HepG2 (cell line): Measurements from ENCODE around the gene JOSD1. TPM values are rescaled to one million over a fixed set of nuclear protein-coding genes. Genes with fewer than 3 reads are reported as not detected.

Experiments
- ARID3A ChIP-seq: IDR thresholded peaks from 2 replicates; pipeline ENCODE4 v1.6.1; 2012; ENCODE audit warnings: low read depth, low read length, improper control_type of control experiment
- ATF7 ChIP-seq, 2 experiments: fragments of 450-650 bp in 1 of 2; sonication (generic) in 1 of 2; formaldehyde crosslinking in 1 of 2; IDR thresholded peaks; 2 replicates each; pipeline versions ENCODE4 v1.4.0 to v1.6.1; 2016 to 2020; ENCODE audit warnings: antibody characterized with exemption in 1 of 2, mild to moderate bottlenecking in 1 of 2, missing genetic modification reagents in 1 of 2
- KDM2A ChIP-seq: sonication (generic); formaldehyde crosslinking; IDR thresholded peaks from 2 replicates; pipeline ENCODE4 v1.4.0; 2020; ENCODE audit warnings: low read depth, missing genetic modification reagents, borderline replicate concordance
- KDM4B ChIP-seq: sonication (generic); formaldehyde crosslinking; IDR thresholded peaks from 2 replicates; pipeline ENCODE4 v1.4.0; 2020; ENCODE audit warnings: missing genetic modification reagents
- KDM5B ChIP-seq: sonication (generic); formaldehyde crosslinking; IDR thresholded peaks from 2 replicates; pipeline ENCODE4 v1.4.0; 2020; ENCODE audit warnings: missing genetic modification reagents, mild to moderate bottlenecking, borderline replicate concordance
- KLF16 ChIP-seq, 2 experiments: sonication (generic) in 1 of 2; formaldehyde crosslinking in 1 of 2; IDR thresholded peaks; 2 replicates each; pipeline versions ENCODE4 v1.6.1 to v1.8.0; 2016 to 2023; ENCODE audit warnings: missing genetic modification reagents in 2 of 2, missing compliant biosample characterization in 1 of 2
- MLX ChIP-seq: IDR thresholded peaks from 2 replicates; pipeline ENCODE4 v1.6.1; 2016
- NFYB ChIP-seq: sonication (generic); formaldehyde crosslinking; IDR thresholded peaks from 2 replicates; pipeline ENCODE4 v1.4.0; 2020; ENCODE audit warnings: missing genetic modification reagents
- NR2F2 ChIP-seq: IDR thresholded peaks from 2 replicates; pipeline ENCODE4 v1.6.1; 2012; ENCODE audit warnings: low read depth, inconsistent platforms, borderline replicate concordance
- PCBP1 ChIP-seq: fragments of 200-400 bp; formaldehyde crosslinking; IDR thresholded peaks from 2 replicates; pipeline ENCODE4 v1.6.1; 2017; ENCODE audit warnings: mild to moderate bottlenecking, low read depth, low read length, borderline replicate concordance
- RAD21 ChIP-seq: fragments of 450-650 bp; formaldehyde crosslinking; IDR thresholded peaks from 2 replicates; pipeline ENCODE4 v1.5.0; 2020; ENCODE audit warnings: mild to moderate bottlenecking
- RELA ChIP-seq: sonication (generic); formaldehyde crosslinking; IDR thresholded peaks from 2 replicates; pipeline ENCODE4 v1.4.0; 2020; ENCODE audit warnings: missing genetic modification reagents
- REXO4 ChIP-seq: sonication (generic); formaldehyde crosslinking; IDR thresholded peaks from 2 replicates; pipeline ENCODE4 v1.8.0; 2022; ENCODE audit warnings: missing genetic modification reagents, mild to moderate bottlenecking, borderline replicate concordance
- SNRNP70 ChIP-seq: fragments of 200-400 bp; formaldehyde crosslinking; IDR thresholded peaks from 2 replicates; pipeline ENCODE4 v1.6.1; 2017; ENCODE audit warnings: mild to moderate bottlenecking, low read depth, low read length, moderate library complexity
- USF2 ChIP-seq, 2 experiments: sonication (generic) in 1 of 2; formaldehyde crosslinking in 1 of 2; IDR thresholded peaks; 2 replicates each; pipeline versions ENCODE4 v1.5.1 to v1.6.1; 2011 to 2020; ENCODE audit warnings: borderline replicate concordance in 1 of 2, low read depth in 1 of 2, low read length in 1 of 2, mild to moderate bottlenecking in 1 of 2, missing genetic modification reagents in 1 of 2, moderate library complexity in 1 of 2
- ZBTB20 ChIP-seq: sonication (generic); formaldehyde crosslinking; IDR thresholded peaks from 2 replicates; pipeline ENCODE4 v1.8.1; 2023; ENCODE audit warnings: missing genetic modification reagents, low read depth, mild to moderate bottlenecking, borderline replicate concordance
- ZC3H13 ChIP-seq: sonication (generic); formaldehyde crosslinking; IDR thresholded peaks from 2 replicates; pipeline ENCODE4 v1.8.1; 2023; ENCODE audit warnings: mild to moderate bottlenecking, missing genetic modification reagents, moderate library complexity
- ZFP82 ChIP-seq: sonication (generic); formaldehyde crosslinking; IDR thresholded peaks from 2 replicates; pipeline ENCODE4 v1.5.1; 2020; ENCODE audit warnings: mild to moderate bottlenecking, missing genetic modification reagents, borderline replicate concordance
- ZNF138 ChIP-seq: sonication (generic); formaldehyde crosslinking; IDR thresholded peaks from 2 replicates; pipeline ENCODE4 v1.5.0; 2020; ENCODE audit warnings: mild to moderate bottlenecking, low read depth, missing genetic modification reagents
- ZNF260 ChIP-seq: sonication (generic); formaldehyde crosslinking; IDR thresholded peaks from 2 replicates; pipeline ENCODE4 v1.4.0; 2020; ENCODE audit warnings: missing genetic modification reagents, low read depth, mild to moderate bottlenecking, borderline replicate concordance
- ZNF446 ChIP-seq: sonication (generic); formaldehyde crosslinking; IDR thresholded peaks from 2 replicates; pipeline ENCODE4 v1.5.0; 2020; ENCODE audit warnings: mild to moderate bottlenecking, missing genetic modification reagents
- ZNF567 ChIP-seq: sonication (generic); formaldehyde crosslinking; IDR thresholded peaks from 2 replicates; pipeline ENCODE4 v1.8.1; 2023; ENCODE audit warnings: mild to moderate bottlenecking, missing genetic modification reagents, borderline replicate concordance
- ZNF766 ChIP-seq: sonication (generic); formaldehyde crosslinking; IDR thresholded peaks from 2 replicates; pipeline ENCODE4 v1.5.0; 2020; ENCODE audit warnings: missing genetic modification reagents, borderline replicate concordance
- ZSCAN29 ChIP-seq: sonication (generic); formaldehyde crosslinking; conservative IDR thresholded peaks from 2 replicates; pipeline ENCODE4 v1.4.0; 2020; ENCODE audit warnings: mild to moderate bottlenecking, missing genetic modification reagents
- ZSCAN31 ChIP-seq: sonication (generic); formaldehyde crosslinking; IDR thresholded peaks from 2 replicates; pipeline ENCODE4 v1.5.0; 2020; ENCODE audit warnings: low read depth, mild to moderate bottlenecking, missing genetic modification reagents
- polyA plus RNA-seq, 8 experiments: library from polyadenylated mRNA; depleted of rRNA in 3 of 8; stranded (reverse) in 7 of 8; unstranded in 1 of 8; fragments of >200 nt; fragmentation: Illumina TruSeq in 4 of 8; extraction: Trizol in 4 of 8; gene quantifications; 2 replicates each; pipeline versions ENCODE4 v1.2.1 to v1.2.3, GENCODE V29; 2011 to 2016; ENCODE audit warnings: low read depth in 4 of 8, missing spikeins in 1 of 8, mixed read lengths in 1 of 8; ENCODE audit not compliant: insufficient read depth in 1 of 8
- total RNA-seq, 5 experiments: library from RNA; depleted of rRNA; stranded (reverse); fragments of >200 nt; fragmentation: Illumina TruSeq; extraction: Trizol; gene quantifications; 2 replicates each; pipeline ENCODE4 v1.2.3, GENCODE V29; 2016; ENCODE audit warnings: low read depth in 1 of 5

The JOSD1 gene
- total and polyA plus RNA-seq, 2 of the 13 experiments (the other 11 are each of a cell fraction or from before 2014, with no cell fraction given) = 31.7 to 38.4 TPM

GRCh38 chr22:38706101-38706900 is 5.6 kb upstream of the JOSD1 start (continued):
- TF ChIP-seq ZNF138 (CRISPR knock-in tag) = peak; percentile 24; the same call in 1 of the 2 replicates
- no peak for TF ChIP-seq ZSCAN29 (CRISPR knock-in tag)
- no peak for TF ChIP-seq NFYB
- no peak for TF ChIP-seq ARID3A
- TF ChIP-seq RELA (CRISPR knock-in tag) = no peak
- TF ChIP-seq NR2F2 = no peak
- TF ChIP-seq ATF7 (IDR thresholded peaks at IDR 0.05) = no peak
- no peak for TF ChIP-seq ATF7 (CRISPR knock-in tag; IDR thresholded peaks at IDR 0.05)
- no peak for TF ChIP-seq KDM4B (CRISPR knock-in tag)
- TF ChIP-seq KDM2A (CRISPR knock-in tag) = 0 out of 2 replicates have a peak, but pooled peaks have one; percentile 30
- no peak for TF ChIP-seq KDM5B (CRISPR knock-in tag)
- 0 out of 2 replicates have a peak, but pooled peaks have one; percentile 10 for TF ChIP-seq RAD21
- TF ChIP-seq KLF16 (CRISPR knock-in tag; IDR thresholded peaks at IDR 0.05) = 0 out of 4 replicates have a peak, but pooled peaks of 1 of the 2 experiments have one; percentile 9
- 0 out of 2 replicates have a peak, but pooled peaks have one; percentile 60 for TF ChIP-seq ZNF446 (CRISPR knock-in tag)
- TF ChIP-seq MLX (CRISPR knock-in tag) = no peak
- no peak for TF ChIP-seq SNRNP70
- TF ChIP-seq REXO4 (CRISPR knock-in tag) = no peak
- 0 out of 2 replicates have a peak, but pooled peaks have one; percentile 28 for TF ChIP-seq ZNF766 (CRISPR knock-in tag)
- no peak for TF ChIP-seq ZBTB20 (CRISPR knock-in tag)
- no peak for TF ChIP-seq PCBP1
- TF ChIP-seq ZNF260 (CRISPR knock-in tag) = no peak
- no peak for TF ChIP-seq USF2 (IDR thresholded peaks at IDR 0.05; ENCODE audit: low read depth, low read length)
- no peak for TF ChIP-seq USF2 (CRISPR knock-in tag; IDR thresholded peaks at IDR 0.05; ENCODE audit: borderline replicate concordance)
- no peak for TF ChIP-seq ZC3H13 (CRISPR knock-in tag)
- no peak; the same call in 1 of the 2 replicates for TF ChIP-seq ZSCAN31 (CRISPR knock-in tag)
- 0 out of 2 replicates have a peak, but pooled peaks have one; percentile 44 for TF ChIP-seq ZNF567 (CRISPR knock-in tag)
- no peak for TF ChIP-seq ZFP82 (CRISPR knock-in tag)
